GM12891 (cell line): Measurements from ENCODE around the gene SLC22A8.
"Not testable (repeated sequence)": the region's sequence is repeated elsewhere in the genome, so short reads cannot be mapped to it uniquely, and the experiment has no call there.

Experiments
- DNase-seq: peaks from one replicate; pipeline ENCODE4 v3.0.0; 2011; ENCODE audit warnings: low spot score; ENCODE audit not compliant: insufficient read length
- FAIRE-seq: peaks from 2 replicates; lab custom pipeline; 2011; peaks lifted over from hg19 to GRCh38; lab: Jason Lieb, UNC
- PAX5 ChIP-seq: IDR thresholded peaks from 2 replicates; pipeline ENCODE4 v1.6.1; 2011; ENCODE audit warnings: low read length, moderate library complexity, mild to moderate bottlenecking; ENCODE audit not compliant: insufficient read depth, severe bottlenecking
- POLR2A ChIP-seq: IDR thresholded peaks from 2 replicates; pipeline ENCODE4 v1.6.1; 2011; ENCODE audit warnings: low read depth, low read length, control low read depth
- POLR2AphosphoS5 ChIP-seq: IDR thresholded peaks from 2 replicates; pipeline ENCODE4 v1.6.1; 2011; ENCODE audit warnings: low read depth, low read length, control low read depth
- POU2F2 ChIP-seq: IDR thresholded peaks from 2 replicates; pipeline ENCODE4 v1.6.1; 2011; ENCODE audit warnings: low read depth, mild to moderate bottlenecking, control low read depth, low read length, moderate library complexity
- SPI1 ChIP-seq: IDR thresholded peaks from 2 replicates; pipeline ENCODE4 v1.6.1; 2011; ENCODE audit warnings: low read depth, low read length, control low read depth
- TAF1 ChIP-seq: IDR thresholded peaks from 2 replicates; pipeline ENCODE4 v1.6.1; 2011; ENCODE audit warnings: low read depth, low read length, control low read depth

Gene SLC22A8

GRCh38 chr11:62965574-62965973, 50.1 kb downstream of the SLC22A8 start:
- FAIRE-seq (no peak), DNase-seq (no peak)
- TF ChIP-seq PAX5 (no peak), TAF1 (no peak), POLR2A (no peak), SPI1 (no peak), POU2F2 (no peak), POLR2AphosphoS5 (no peak)

GRCh38 chr11:62962391-62962790, 53.2 kb downstream of the SLC22A8 start:
- FAIRE-seq (no peak), DNase-seq (no peak)
- TF ChIP-seq POU2F2 (no peak), TAF1 (no peak), POLR2AphosphoS5 (no peak), POLR2A (no peak), PAX5 (no peak), SPI1 (no peak)

GRCh38 chr11:62961017-62961570, 54.5 kb downstream of the SLC22A8 start:
- no peak for FAIRE-seq
- DNase-seq, result no peak
- TF ChIP-seq PAX5, result no peak
- TF ChIP-seq TAF1, result no peak
- TF ChIP-seq POLR2AphosphoS5, result no peak
- TF ChIP-seq POU2F2, result no peak
- TF ChIP-seq SPI1, result no peak

GRCh38 chr11:62959422-62959980, 56.1 kb downstream of the SLC22A8 start:
- FAIRE-seq, result no peak
- no peak for TF ChIP-seq PAX5
- DNase-seq, result no peak

GRCh38 chr11:62958547-62959421, 56.9 kb downstream of the SLC22A8 start:
- TF ChIP-seq POLR2A (no peak), PAX5 (no peak), SPI1 (no peak), POU2F2 (no peak), POLR2AphosphoS5 (no peak), TAF1 (no peak)
- DNase-seq (no peak), FAIRE-seq (no peak)

GRCh38 chr11:62957147-62957546, 58.5 kb downstream of the SLC22A8 start:
- TF ChIP-seq TAF1 (no peak), POU2F2 (no peak), POLR2AphosphoS5 (no peak), SPI1 (no peak), POLR2A (no peak), PAX5 (no peak)
- FAIRE-seq, result no peak
- no peak for DNase-seq

GRCh38 chr11:62954478-62954877, 61.2 kb downstream of the SLC22A8 start:
- FAIRE-seq, result no peak
- no peak for DNase-seq
- TF ChIP-seq PAX5 (no peak), POLR2A (no peak), POLR2AphosphoS5 (no peak), POU2F2 (no peak), TAF1 (no peak), SPI1 (no peak)

GRCh38 chr11:62953811-62954210, 61.8 kb downstream of the SLC22A8 start:
- no peak for TF ChIP-seq POLR2A
- no peak for TF ChIP-seq SPI1
- TF ChIP-seq POU2F2, result no peak
- TF ChIP-seq PAX5, result no peak
- no peak for TF ChIP-seq TAF1
- no peak for TF ChIP-seq POLR2AphosphoS5
- DNase-seq, result no peak
- no peak for FAIRE-seq

GRCh38 chr11:62948765-62949320, 66.8 kb downstream of the SLC22A8 start:
- FAIRE-seq (no peak), DNase-seq (no peak)
- TF ChIP-seq TAF1, result no peak
- TF ChIP-seq PAX5, result no peak
- no peak for TF ChIP-seq POLR2A
- TF ChIP-seq POU2F2, result no peak
- no peak for TF ChIP-seq POLR2AphosphoS5
- no peak for TF ChIP-seq SPI1

- DNase-seq, FAIRE-seq: not testable (repeated sequence)
Observed at GRCh38 chr11:62945538-62945937, 70.1 kb downstream of the SLC22A8 start.
